PC-9 (cell line): ENCODE results near the gene RAI2. TPM values are rescaled to one million over a fixed set of nuclear protein-coding genes. Genes with fewer than 3 reads are reported as not detected.

Experiments
- BruUV-seq: library from RNA; stranded (reverse); fragments of 400-500 nt; replicated peaks from 2 replicates; lab custom pipeline; 2021; lab: Mats Ljungman, UMichigan
- CTCF ChIA-PET: fragments of 300-600 bp; sonication (Branson Sonifier 250); formaldehyde crosslinking; loops from one replicate; lab custom pipeline; 2022; ENCODE audit warnings: antibody characterized with exemption; lab: Charles Lee
- POLR2A ChIA-PET: fragments of 300-600 bp; sonication (Branson Sonifier 250); formaldehyde crosslinking; loops from one replicate; lab custom pipeline; 2022; ENCODE audit warnings: antibody characterized with exemption; ENCODE audit not compliant: unreplicated experiment; lab: Charles Lee
- DNase-seq, 2 experiments: peaks; one replicate each; pipeline versions ENCODE4 v3.0.0 to v3.0.0-alpha.2; 2015 to 2022; ENCODE audit warnings: mixed read lengths in 1 of 2
- H2AFZ ChIP-seq: fragments of 200-600 bp; sonication (generic); 2 replicates; pipeline ENCODE4 v1.8.1; 2017; ENCODE audit warnings: antibody characterized with exemption
- H3F3A ChIP-seq: fragments of 200-600 bp; sonication (generic); 2 replicates; pipeline ENCODE4 v1.8.1; 2017; ENCODE audit warnings: antibody characterized with exemption, mild to moderate bottlenecking, low read depth; ENCODE audit not compliant: insufficient read depth
- H3K27ac ChIP-seq: fragments of 200-600 bp; sonication (generic); 2 replicates; pipeline ENCODE4 v1.6.1; 2016; ENCODE audit warnings: mixed run types
- H3K27me3 ChIP-seq: fragments of 200-600 bp; sonication (generic); 2 replicates; pipeline ENCODE4 v1.6.1; 2016; ENCODE audit warnings: low read depth, mixed run types; ENCODE audit not compliant: insufficient read depth
- H3K36me3 ChIP-seq: fragments of 200-600 bp; sonication (generic); 2 replicates; pipeline ENCODE4 v1.6.1; 2016; ENCODE audit warnings: low read depth, mixed run types
- H3K4me1 ChIP-seq: fragments of 200-600 bp; sonication (generic); replicated peaks from 2 replicates; pipeline ENCODE4 v1.6.1; 2016; ENCODE audit warnings: mixed run types; ENCODE audit not compliant: insufficient read depth
- H3K4me2 ChIP-seq: fragments of 200-600 bp; sonication (generic); 2 replicates; pipeline ENCODE4 v1.6.1; 2017; ENCODE audit warnings: mixed run types
- H3K4me3 ChIP-seq: fragments of 200-600 bp; sonication (generic); 2 replicates; pipeline ENCODE4 v1.6.1; 2016; ENCODE audit warnings: mixed run types
- H3K79me2 ChIP-seq: fragments of 200-600 bp; sonication (generic); 2 replicates; pipeline ENCODE4 v1.6.1; 2017; ENCODE audit warnings: low read depth, mixed run types
- H3K9me2 ChIP-seq: fragments of 200-600 bp; sonication (generic); 2 replicates; pipeline ENCODE4 v1.8.1; 2017; ENCODE audit warnings: mild to moderate bottlenecking; ENCODE audit not compliant: insufficient read depth
- H3K9me3 ChIP-seq: fragments of 200-600 bp; sonication (generic); 2 replicates; pipeline ENCODE4 v1.8.1; 2016; ENCODE audit warnings: low read depth; ENCODE audit not compliant: insufficient read depth
- H4K20me1 ChIP-seq: fragments of 200-600 bp; sonication (generic); 2 replicates; pipeline ENCODE4 v1.8.1; 2017; ENCODE audit not compliant: insufficient read depth
- CTCF ChIP-seq: fragments of 200-600 bp; sonication (generic); conservative IDR thresholded peaks from 2 replicates; pipeline ENCODE4 v1.6.1; 2017; ENCODE audit warnings: mixed run types, antibody characterized with exemption, mild to moderate bottlenecking, moderate library complexity
- EZH2 ChIP-seq: fragments of 200-600 bp; sonication (generic); IDR thresholded peaks from 2 replicates; pipeline ENCODE4 v1.8.0; 2017; ENCODE audit warnings: antibody characterized with exemption, low read depth
- intact Hi-C: fragments of 100-400 bp; cut with micrococcal nuclease; formaldehyde crosslinking; loops from one replicate; pipeline ENCODE4 v1.10.0; 2022; ENCODE audit not compliant: unreplicated experiment
- total RNA-seq: library from RNA; stranded (reverse); gene quantifications from 2 replicates; pipeline ENCODE4 v1.2.3, GENCODE V29; 2021

The RAI2 gene
- total RNA-seq, 1 experiment from 2014 or later = not detected

GRCh38 chrX:17822351-17822750 lies 38.7 kb downstream of the RAI2 start:
- H4K20me1 ChIP-seq = no peaks in the 10 kb centered on the region
- H3K4me3 ChIP-seq = no peak overlapping the region
- H3F3A ChIP-seq = no peaks in the 10 kb centered on the region
- H3K36me3 ChIP-seq = no peaks in the 10 kb centered on the region
- H3K9me2 ChIP-seq = no peaks in the 10 kb centered on the region
- H3K4me1 ChIP-seq = no peaks in the 10 kb centered on the region
- H3K79me2 ChIP-seq = no peaks in the 10 kb centered on the region
- TF ChIP-seq EZH2 (no peak), CTCF (no peak)
- no peak overlapping the region for H3K27ac ChIP-seq
- H3K27me3 ChIP-seq = peaks cover 22% of the 10 kb centered on the region
- H2AFZ ChIP-seq = no peak overlapping the region
- BruUV-seq = no TSS peak
- H3K4me2 ChIP-seq = no peak overlapping the region
- no peak for DNase-seq
- intact Hi-C loops = no loop called here
- H3K9me3 ChIP-seq = no peaks in the 10 kb centered on the region
- CTCF ChIA-PET = no interaction called here
- POLR2A ChIA-PET = no interaction called here

- no peak for TF ChIP-seq CTCF
- no TSS peak for BruUV-seq
- no peak for DNase-seq
- H2AFZ ChIP-seq = no peak overlapping the region
- no peak overlapping the region for H3K4me2 ChIP-seq
- CTCF ChIA-PET = no interaction called here
- no peaks in the 10 kb centered on the region for H3K36me3 ChIP-seq
- H3K4me1 ChIP-seq = no peaks in the 10 kb centered on the region
- H3K9me3 ChIP-seq = no peaks in the 10 kb centered on the region
- H3K27me3 ChIP-seq = peaks cover 22% of the 10 kb centered on the region
- no peaks in the 10 kb centered on the region for H3F3A ChIP-seq
- no peaks in the 10 kb centered on the region for H3K79me2 ChIP-seq
- no peaks in the 10 kb centered on the region for H4K20me1 ChIP-seq
- POLR2A ChIA-PET = no interaction called here
- H3K9me2 ChIP-seq = no peaks in the 10 kb centered on the region
- intact Hi-C loops = no loop called here
- no peak overlapping the region for H3K4me3 ChIP-seq
- no peak overlapping the region for H3K27ac ChIP-seq
Measured at GRCh38 chrX:17820100-17820499, 41.0 kb downstream of the RAI2 start.

- Histone ChIP-seq H3K36me3 (no peaks in the 10 kb centered on the region), H3K9me3 (no peaks in the 10 kb centered on the region), H3K27ac (no peak overlapping the region), H3F3A (no peaks in the 10 kb centered on the region), H3K4me3 (no peak overlapping the region), H2AFZ (no peak overlapping the region), H3K79me2 (no peaks in the 10 kb centered on the region), H3K4me1 (no peaks in the 10 kb centered on the region), H3K9me2 (no peaks in the 10 kb centered on the region), H3K4me2 (no peak overlapping the region), H3K27me3 (peaks cover 25% of the 10 kb centered on the region), H4K20me1 (no peaks in the 10 kb centered on the region)
- ChIA-PET POLR2A (no interaction called here), CTCF (no interaction called here)
- no peak for DNase-seq
- no peak for TF ChIP-seq EZH2
- intact Hi-C loops = no loop called here
- BruUV-seq = no TSS peak
Measured at GRCh38 chrX:17818726-17819125, 42.4 kb downstream of the RAI2 start.

GRCh38 chrX:17817251-17817650 lies 43.8 kb downstream of the RAI2 start:
- H3K4me1 ChIP-seq = no peaks in the 10 kb centered on the region
- POLR2A ChIA-PET = no interaction called here
- intact Hi-C loops = no loop called here

More at GRCh38 chrX:17817251-17817650, 43.8 kb downstream of the RAI2 start:
- Histone ChIP-seq H3K79me2 (no peaks in the 10 kb centered on the region), H3K27me3 (peaks cover 15% of the 10 kb centered on the region), H3K4me3 (no peak overlapping the region), H3K27ac (no peak overlapping the region), H3F3A (no peaks in the 10 kb centered on the region), H3K36me3 (no peaks in the 10 kb centered on the region), H3K9me2 (no peaks in the 10 kb centered on the region), H2AFZ (no peak overlapping the region), H3K4me2 (no peak overlapping the region), H3K9me3 (no peaks in the 10 kb centered on the region), H4K20me1 (no peaks in the 10 kb centered on the region)
- no TSS peak for BruUV-seq
- TF ChIP-seq CTCF (no peak), EZH2 (no peak)
- DNase-seq = no peak
- CTCF ChIA-PET = no interaction called here
